Vagina (tissue), 2 donors: ENCODE results near the gene SLC2A1. TPM values are rescaled to one million over a fixed set of nuclear protein-coding genes. Genes with fewer than 3 reads are reported as not detected.

Experiments
- DNase-seq, 2 donors: peaks; one replicate each; pipeline ENCODE4 v3.0.0-alpha.2; 2017; ENCODE audit errors: extremely low spot score in 2 of 2
- H3K27ac ChIP-seq: fragments of 200-600 bp; sonication (generic); one replicate; pipeline ENCODE4 v1.5.1; 2019
- H3K27me3 ChIP-seq: fragments of 200-600 bp; sonication (generic); one replicate; pipeline ENCODE4 v1.5.1; 2019
- H3K36me3 ChIP-seq, 2 donors: fragments of 200-600 bp; sonication (generic); one replicate each; pipeline ENCODE4 v1.5.1; 2017 to 2019
- H3K4me1 ChIP-seq: fragments of 200-600 bp; sonication (generic); one replicate; pipeline ENCODE4 v1.5.1; 2019
- H3K4me3 ChIP-seq, 2 donors: fragments of 200-600 bp; sonication (generic); 1 replicate in 1 of 2; 2 replicates in 1 of 2; pipeline ENCODE4 v1.5.1; 2016 to 2019
- H3K9me3 ChIP-seq: fragments of 200-600 bp; sonication (generic); one replicate; pipeline ENCODE4 v1.5.1; 2019
- CTCF ChIP-seq, 3 experiments: fragments of 450-650 bp in 2 of 3; fragments of 200-600 bp in 1 of 3; sonication (generic) in 1 of 3; IDR thresholded peaks; one replicate each; pipeline ENCODE4 v1.5.1; 2017 to 2019; ENCODE audit warnings: antibody characterized with exemption in 3 of 3, mild to moderate bottlenecking in 2 of 3, moderate library complexity in 2 of 3
- POLR2A ChIP-seq, 2 donors: fragments of 450-650 bp; IDR thresholded peaks; one replicate each; pipeline ENCODE4 v1.6.1; 2017; ENCODE audit warnings: antibody characterized with exemption in 2 of 2, mild to moderate bottlenecking in 2 of 2, moderate library complexity in 2 of 2
- POLR2AphosphoS5 ChIP-seq, 2 donors: sonication (generic); formaldehyde crosslinking; IDR thresholded peaks; one replicate each; pipeline ENCODE4 v1.9.0; 2017; ENCODE audit warnings: antibody characterized with exemption in 2 of 2, mild to moderate bottlenecking in 2 of 2, low read depth in 1 of 2; ENCODE audit not compliant: insufficient read depth in 1 of 2
- intact Hi-C: fragments of 100-400 bp; cut with DNase I; formaldehyde crosslinking; loops from one replicate; pipeline ENCODE4 v1.15.1; 2023
- total RNA-seq: library from RNA; depleted of rRNA; stranded (reverse); fragments of >200 nt; gene quantifications from one replicate; pipeline ENCODE4 v1.2.3, GENCODE V29; 2016

The SLC2A1 gene
- total RNA-seq, 1 donor from 2014 or later: 286 TPM

- intact Hi-C loops: no loop called here
- H3K27me3 ChIP-seq: no peaks in the 10 kb centered on the region
- H3K27ac ChIP-seq: no peak overlapping the region
- no peak for DNase-seq
- no peaks in the 10 kb centered on the region for H3K36me3 ChIP-seq
- H3K4me3 ChIP-seq: no peak overlapping the region
- no peaks in the 10 kb centered on the region for H3K9me3 ChIP-seq
- no peaks in the 10 kb centered on the region for H3K4me1 ChIP-seq
- TF ChIP-seq POLR2A (IDR thresholded peaks at IDR 0.05) (no peak), POLR2AphosphoS5 (IDR thresholded peaks at IDR 0.05; ENCODE audit: insufficient read depth in 1 of 2, low read depth in 1 of 2) (no peak), CTCF (IDR thresholded peaks at IDR 0.05) (no peak)
These were observed 24.6 kb upstream of the SLC2A1 start for GRCh38 chr1:42983253-42983652.

- DNase-seq: no peak
- Histone ChIP-seq H3K36me3 (no peaks in the 10 kb centered on the region), H3K27me3 (no peaks in the 10 kb centered on the region), H3K27ac (no peak overlapping the region), H3K9me3 (no peaks in the 10 kb centered on the region), H3K4me3 (no peak overlapping the region), H3K4me1 (no peaks in the 10 kb centered on the region)
- TF ChIP-seq POLR2AphosphoS5 (IDR thresholded peaks at IDR 0.05; ENCODE audit: insufficient read depth in 1 of 2, low read depth in 1 of 2): no peak
- no peak for TF ChIP-seq POLR2A (IDR thresholded peaks at IDR 0.05)
- TF ChIP-seq CTCF (IDR thresholded peaks at IDR 0.05): no peak
- intact Hi-C loops: no loop called here
These were observed 24.0 kb upstream of the SLC2A1 start for GRCh38 chr1:42982641-42983040.

GRCh38 chr1:42981871-42982270 is 23.2 kb upstream of the SLC2A1 start:
- no peak for DNase-seq
- no peak overlapping the region for H3K27ac ChIP-seq
- no peak overlapping the region for H3K4me3 ChIP-seq
- H3K4me1 ChIP-seq: no peaks in the 10 kb centered on the region
- H3K27me3 ChIP-seq: no peaks in the 10 kb centered on the region
- intact Hi-C loops: no loop called here
- H3K36me3 ChIP-seq: no peaks in the 10 kb centered on the region
- no peak for TF ChIP-seq POLR2A (IDR thresholded peaks at IDR 0.05)
- no peak for TF ChIP-seq POLR2AphosphoS5 (IDR thresholded peaks at IDR 0.05; ENCODE audit: insufficient read depth in 1 of 2, low read depth in 1 of 2)
- no peak for TF ChIP-seq CTCF (IDR thresholded peaks at IDR 0.05)
- no peaks in the 10 kb centered on the region for H3K9me3 ChIP-seq

- DNase-seq: no peak
- no peaks in the 10 kb centered on the region for H3K27me3 ChIP-seq
- no peak overlapping the region for H3K4me3 ChIP-seq
- H3K4me1 ChIP-seq: no peaks in the 10 kb centered on the region
- no peak overlapping the region for H3K27ac ChIP-seq
- H3K36me3 ChIP-seq: no peaks in the 10 kb centered on the region
- intact Hi-C loops: no loop called here
- no peaks in the 10 kb centered on the region for H3K9me3 ChIP-seq
- TF ChIP-seq CTCF (IDR thresholded peaks at IDR 0.05) (no peak), POLR2AphosphoS5 (IDR thresholded peaks at IDR 0.05; ENCODE audit: insufficient read depth in 1 of 2, low read depth in 1 of 2) (no peak), POLR2A (IDR thresholded peaks at IDR 0.05) (no peak)
These were observed 22.7 kb upstream of the SLC2A1 start for GRCh38 chr1:42981255-42981805.

GRCh38 chr1:42979896-42980800 is 21.5 kb upstream of the SLC2A1 start:
- intact Hi-C loops: no loop called here
- DNase-seq: no peak

More at GRCh38 chr1:42979896-42980800, 21.5 kb upstream of the SLC2A1 start:
- Histone ChIP-seq H3K4me3 (no peak overlapping the region), H3K4me1 (no peaks in the 10 kb centered on the region), H3K36me3 (no peaks in the 10 kb centered on the region), H3K27ac (no peak overlapping the region), H3K9me3 (no peaks in the 10 kb centered on the region), H3K27me3 (no peaks in the 10 kb centered on the region)
- no peak for TF ChIP-seq CTCF (IDR thresholded peaks at IDR 0.05)
- TF ChIP-seq POLR2A (IDR thresholded peaks at IDR 0.05): no peak
- TF ChIP-seq POLR2AphosphoS5 (IDR thresholded peaks at IDR 0.05; ENCODE audit: insufficient read depth in 1 of 2, low read depth in 1 of 2): no peak
